ENCODE data around the gene TNIK.

The TNIK gene

DNA sequence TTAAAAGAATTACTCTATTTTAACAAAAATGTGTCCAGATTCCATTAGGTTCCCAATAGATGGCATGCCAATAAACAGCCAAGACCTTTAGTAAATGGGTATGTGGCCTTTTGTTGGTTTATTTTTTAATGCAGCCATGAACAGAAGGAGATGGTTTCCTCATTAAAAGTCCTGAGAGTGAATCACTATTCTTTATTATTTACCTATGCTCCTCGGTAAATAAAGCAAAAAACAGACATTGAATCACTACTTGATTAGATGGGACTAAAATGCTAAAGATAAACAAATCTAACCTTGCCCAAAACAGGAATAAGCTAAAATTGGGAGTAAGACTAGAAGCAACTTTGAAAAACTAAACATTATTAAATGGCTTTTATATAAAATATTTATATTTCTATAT, 94.2 kb downstream of the TNIK start:
- DNase-seq (ENCODE audit: low read depth in 4 of 4, low spot score in 1 of 4): no peak

- no peak for DNase-seq (ENCODE audit: low read depth in 4 of 4, low spot score in 1 of 4)
Observed at GRCh38 chr3:171365489-171365888, 94.7 kb downstream of the TNIK start.

GRCh38 chr3:171364500-171364899, 95.7 kb downstream of the TNIK start:
- DNase-seq (ENCODE audit: low read depth in 4 of 4, low spot score in 1 of 4): no peak

GRCh38 chr3:171363202-171363601, 97.0 kb downstream of the TNIK start:
- no peak for DNase-seq (ENCODE audit: low read depth in 4 of 4, low spot score in 1 of 4)

GRCh38 chr3:171362575-171362974, 97.6 kb downstream of the TNIK start:
- DNase-seq (ENCODE audit: low read depth in 4 of 4, low spot score in 1 of 4): no peak

DNA sequence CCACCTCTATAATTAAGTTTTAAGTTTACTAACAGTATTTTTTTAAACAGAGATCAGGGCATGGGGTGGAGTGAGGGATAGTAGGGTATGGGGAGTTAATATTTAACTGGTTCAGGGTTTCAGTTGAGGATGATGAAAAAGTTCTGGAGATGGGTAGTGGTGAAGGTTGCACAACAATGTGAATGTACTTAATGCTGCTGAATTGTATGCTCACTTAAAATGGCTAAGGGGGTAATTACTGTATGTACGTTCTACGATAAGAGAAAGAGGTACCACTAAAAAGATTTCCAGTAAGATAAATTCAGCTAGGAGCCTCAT, 101.4 kb downstream of the TNIK start:
- no peak for DNase-seq (ENCODE audit: low read depth in 4 of 4, low spot score in 1 of 4)

- DNase-seq (ENCODE audit: low read depth in 4 of 4, low spot score in 1 of 4): no peak
Observed at GRCh38 chr3:171358181-171358880, 101.9 kb downstream of the TNIK start.

GRCh38 chr3:171357721-171358120, 102.5 kb downstream of the TNIK start:
- no peak for DNase-seq (ENCODE audit: low read depth in 4 of 4, low spot score in 1 of 4)

- DNase-seq (ENCODE audit: low read depth in 4 of 4, low spot score in 1 of 4): no peak
Observed at GRCh38 chr3:171356251-171356650, 104.0 kb downstream of the TNIK start.

- DNase-seq (ENCODE audit: low read depth in 4 of 4, low spot score in 1 of 4): no peak
Observed at GRCh38 chr3:171354706-171355582, 105.3 kb downstream of the TNIK start.

DNA sequence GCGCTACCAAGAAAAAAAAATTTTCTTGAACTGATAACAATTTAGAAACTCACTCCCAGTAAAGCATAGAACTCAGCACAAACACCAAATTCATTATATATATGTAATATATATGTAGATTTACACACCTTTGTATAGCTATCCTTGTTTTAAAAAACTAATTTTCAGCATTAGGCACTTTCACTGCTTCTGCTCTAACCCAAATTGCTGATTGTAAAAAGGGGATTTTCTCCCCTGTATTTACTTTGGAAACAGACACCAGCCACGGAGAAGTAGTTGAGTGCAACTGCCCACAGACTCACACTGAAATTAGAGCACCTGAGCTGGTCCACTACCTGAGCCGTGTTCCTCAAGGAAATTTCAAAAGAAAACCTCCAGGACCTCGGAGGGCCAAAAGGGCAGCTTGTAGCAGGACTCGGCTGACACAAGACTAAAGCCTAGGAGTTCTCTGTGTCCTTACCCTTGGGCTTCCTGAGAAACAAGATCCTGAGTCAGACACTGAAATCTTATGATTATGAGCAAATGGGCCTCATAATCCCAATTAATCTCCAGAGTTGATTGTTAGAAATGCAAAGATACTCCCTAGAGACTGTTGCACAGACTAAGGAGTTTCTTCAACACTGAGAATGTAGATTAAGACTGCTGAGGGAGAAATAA, 106.0 kb downstream of the TNIK start:
- no peak for DNase-seq (ENCODE audit: low read depth in 4 of 4, low spot score in 1 of 4)

DNA sequence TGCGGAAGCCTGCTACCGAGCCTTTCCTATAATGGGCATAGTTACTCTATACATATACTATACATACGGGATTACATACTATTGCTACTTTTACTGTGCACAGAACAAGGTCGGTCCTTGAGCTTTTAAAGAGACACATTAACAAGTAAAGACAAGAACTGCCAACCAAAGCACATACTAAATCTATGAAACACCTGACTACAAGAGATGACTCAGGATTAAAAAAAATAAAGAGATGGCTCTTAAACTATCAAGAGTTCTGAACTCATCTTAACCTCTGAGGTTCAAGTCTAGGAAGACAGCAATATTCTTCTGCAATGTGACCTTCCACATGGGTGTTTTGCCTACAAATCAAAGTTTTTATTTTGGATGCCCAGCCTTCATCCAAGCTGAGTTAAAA, 106.8 kb downstream of the TNIK start:
- DNase-seq (ENCODE audit: low read depth in 4 of 4, low spot score in 1 of 4): no peak

DNA sequence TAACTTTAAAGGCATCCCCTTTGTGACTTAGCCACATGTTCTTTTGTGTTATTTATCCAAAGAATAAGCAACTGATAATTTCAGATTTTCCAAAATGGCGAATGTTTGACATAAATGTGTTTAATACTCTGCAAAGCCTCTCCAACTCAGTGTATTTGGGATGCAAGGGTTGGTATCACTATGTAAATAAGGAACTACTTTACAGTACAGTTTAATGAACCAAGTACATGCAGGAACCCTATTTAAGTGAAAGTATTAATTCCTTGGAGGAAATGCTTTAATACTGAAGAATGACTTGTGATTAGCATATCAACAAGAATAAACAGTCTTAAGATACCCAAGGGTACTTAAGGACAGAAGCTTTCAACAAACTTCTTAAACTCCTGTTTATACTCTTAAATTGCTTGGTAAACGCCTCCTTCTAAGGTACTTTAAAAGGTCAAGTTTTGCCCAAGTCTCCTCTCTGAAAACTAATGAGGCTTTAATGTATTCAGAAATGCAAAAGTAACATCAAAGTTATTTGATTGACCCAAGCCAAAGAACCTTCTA, 107.7 kb downstream of the TNIK start:
- DNase-seq (ENCODE audit: low read depth in 4 of 4, low spot score in 1 of 4): no peak

GRCh38 chr3:171351676-171352075, 108.5 kb downstream of the TNIK start:
- DNase-seq (ENCODE audit: low read depth in 4 of 4, low spot score in 1 of 4): no peak

GRCh38 chr3:171350364-171350763, 109.8 kb downstream of the TNIK start:
- no peak for DNase-seq (ENCODE audit: low read depth in 4 of 4, low spot score in 1 of 4)

DNA sequence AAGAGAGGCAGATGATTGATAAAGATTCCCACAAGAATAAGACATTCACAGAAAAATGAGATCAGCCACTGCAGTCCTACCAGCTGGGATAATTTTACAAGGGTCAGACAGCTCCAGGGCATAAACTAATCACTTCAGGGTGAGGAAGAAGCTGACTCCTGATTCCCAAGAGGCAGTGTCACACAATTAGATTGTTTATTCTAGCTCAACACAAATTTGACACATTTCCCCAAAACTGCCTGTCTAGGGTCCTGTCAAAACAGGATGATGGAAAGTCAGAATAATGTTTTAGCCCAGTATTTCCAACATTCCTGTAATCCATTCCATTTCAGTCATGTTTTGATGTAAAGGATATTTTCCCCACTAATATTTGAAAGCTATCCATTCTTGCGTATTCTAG, 110.8 kb downstream of the TNIK start:
- DNase-seq (ENCODE audit: low read depth in 4 of 4, low spot score in 1 of 4): no peak

DNA sequence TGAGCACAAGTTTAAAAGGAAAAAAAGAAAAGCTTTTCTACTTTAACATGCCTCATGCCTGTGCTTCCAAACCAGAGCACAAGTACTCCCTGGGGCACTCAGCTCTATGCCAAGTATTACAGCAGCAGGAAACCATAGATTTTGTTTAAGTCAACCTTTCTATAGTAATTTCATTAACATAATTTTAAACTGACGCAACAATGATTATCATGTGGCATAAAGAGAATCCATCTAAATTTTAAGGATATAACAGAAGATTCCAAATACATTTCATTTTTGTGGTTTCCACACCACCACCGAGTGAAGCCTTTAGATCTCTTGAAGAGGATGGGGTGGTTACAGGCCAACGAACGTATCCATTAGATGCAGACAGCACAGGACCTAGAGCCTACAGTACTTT, 112.1 kb downstream of the TNIK start:
- DNase-seq (ENCODE audit: low read depth in 4 of 4, low spot score in 1 of 4): no peak

DNA sequence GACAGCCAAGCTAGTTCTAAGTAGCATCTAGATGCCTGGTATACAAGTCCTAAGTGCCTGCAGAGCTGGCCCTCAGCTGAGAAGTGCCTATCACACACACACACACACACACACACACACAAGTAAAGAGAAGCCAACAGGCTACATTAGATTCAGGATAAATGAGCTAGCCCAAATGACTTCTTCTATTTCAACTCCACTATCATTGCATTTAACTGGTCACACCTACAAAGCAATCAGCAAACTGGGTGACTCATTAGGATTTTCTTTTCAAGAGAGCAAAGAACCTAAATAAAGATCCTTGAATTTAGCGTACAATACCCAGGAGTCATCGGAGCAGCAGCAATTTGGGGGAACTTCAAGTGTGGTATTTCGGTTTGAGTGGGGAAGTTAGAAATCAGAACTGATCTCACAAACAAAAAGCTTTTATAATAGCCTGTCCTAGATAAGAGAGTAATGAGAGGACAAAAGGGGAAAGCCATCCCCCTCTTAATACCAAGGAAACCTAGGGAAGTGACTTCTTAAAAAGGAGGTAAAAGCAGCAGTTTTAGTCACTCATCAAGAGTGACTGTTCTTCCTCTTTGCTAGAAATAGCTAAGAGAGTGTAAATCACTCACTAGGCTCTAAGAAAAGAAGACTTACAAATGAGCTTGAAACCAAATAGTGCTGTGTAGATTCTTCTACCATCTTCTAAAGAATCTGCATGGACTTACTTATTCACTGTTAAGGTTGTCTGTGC, 112.7 kb downstream of the TNIK start:
- DNase-seq (ENCODE audit: low read depth in 4 of 4, low spot score in 1 of 4): no peak

DNA sequence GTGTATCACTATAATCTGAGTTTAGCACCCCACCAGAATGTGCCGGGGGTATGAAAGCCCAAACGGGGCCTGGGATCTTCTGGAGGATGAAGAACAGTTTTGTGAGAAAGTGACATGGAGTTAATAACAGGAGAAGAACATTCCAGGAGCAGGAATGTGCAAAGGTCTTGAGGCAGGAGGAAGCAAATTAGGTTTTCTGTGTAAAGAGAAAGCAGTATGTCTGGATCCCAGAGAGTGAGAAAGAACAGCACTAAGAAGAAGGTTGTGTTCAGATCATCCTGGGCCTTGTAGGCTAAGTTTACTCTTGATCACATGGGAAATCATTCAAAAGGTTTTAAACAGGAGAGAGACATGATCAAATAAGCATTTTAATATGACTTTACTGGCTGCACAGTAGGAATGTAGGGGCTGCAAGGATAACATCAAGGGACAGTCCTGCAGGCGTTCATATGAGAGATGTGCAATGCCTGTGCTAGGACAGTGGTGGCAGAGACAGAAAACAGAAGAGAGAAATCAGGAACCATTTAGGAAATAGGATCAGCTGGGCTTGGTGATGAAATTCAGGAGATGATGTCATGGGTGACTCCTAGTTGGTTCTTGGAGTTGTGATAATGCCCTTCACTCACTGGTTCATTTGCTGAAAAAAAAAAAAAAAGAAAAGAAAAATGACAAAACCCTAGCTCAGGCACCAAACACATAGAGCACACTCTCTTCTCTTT, 113.5 kb downstream of the TNIK start:
- DNase-seq (ENCODE audit: low read depth in 4 of 4, low spot score in 1 of 4): no peak

- DNase-seq (ENCODE audit: low read depth in 4 of 4, low spot score in 1 of 4): no peak
Observed at GRCh38 chr3:171346019-171346418, 114.2 kb downstream of the TNIK start.

Data from stimulated activated CD4-positive, alpha-beta T cell treated with anti-CD3 and anti-CD28 coated beads, Interleukin-1b, Interleukin-23, amount 100 ng/mL, for 24 hours (primary cell).